KOPT-K1 (cell line): Measurements from ENCODE around the gene NPIPB2.

Experiments used
- H3K27ac ChIP-seq: fragments of 200-600 bp; sonication (generic); 2 replicates; pipeline ENCODE4 v1.5.1; 2016; ENCODE audit warnings: antibody characterized with exemption, mild to moderate bottlenecking, low read depth, low read length; ENCODE audit not compliant: poor library complexity, severe bottlenecking
- H3K36me3 ChIP-seq: fragments of 200-600 bp; sonication (generic); 2 replicates; pipeline ENCODE4 v1.5.1; 2017; ENCODE audit warnings: antibody characterized with exemption, mild to moderate bottlenecking, low read length, moderate library complexity; ENCODE audit not compliant: insufficient read depth
- H3K9me3 ChIP-seq: fragments of 200-600 bp; sonication (generic); 2 replicates; pipeline ENCODE4 v1.5.1; 2017; ENCODE audit warnings: antibody characterized with exemption, low read length, mild to moderate bottlenecking; ENCODE audit not compliant: insufficient read depth, poor library complexity, severe bottlenecking

NPIPB2 gene

GRCh38 chr16:11892761-11893160, 49.1 kb downstream of the NPIPB2 start:
- H3K9me3 ChIP-seq, result no peaks in the 10 kb centered on the region
- peaks cover 89% of the 10 kb centered on the region for H3K36me3 ChIP-seq
- no peak overlapping the region for H3K27ac ChIP-seq

GRCh38 chr16:11890231-11890965, 51.4 kb downstream of the NPIPB2 start:
- H3K27ac ChIP-seq, result no peak overlapping the region
- H3K9me3 ChIP-seq, result no peaks in the 10 kb centered on the region
- H3K36me3 ChIP-seq, result peaks cover 91% of the 10 kb centered on the region

GRCh38 chr16:11886881-11887280, 55.0 kb downstream of the NPIPB2 start:
- Histone ChIP-seq H3K9me3 (no peaks in the 10 kb centered on the region), H3K27ac (no peak overlapping the region), H3K36me3 (peaks cover 97% of the 10 kb centered on the region)

GRCh38 chr16:11884035-11884434, 57.8 kb downstream of the NPIPB2 start:
- H3K9me3 ChIP-seq, result no peaks in the 10 kb centered on the region
- H3K27ac ChIP-seq, result no peak overlapping the region
- peaks cover 98% of the 10 kb centered on the region for H3K36me3 ChIP-seq

- Histone ChIP-seq H3K36me3 (peaks cover 99% of the 10 kb centered on the region), H3K27ac (no peak overlapping the region), H3K9me3 (no peaks in the 10 kb centered on the region)
Measured at GRCh38 chr16:11880007-11880406, 61.8 kb downstream of the NPIPB2 start.

- Histone ChIP-seq H3K9me3 (no peaks in the 10 kb centered on the region), H3K27ac (no peak overlapping the region), H3K36me3 (peaks cover 99% of the 10 kb centered on the region)
Measured at GRCh38 chr16:11877374-11877773, 64.5 kb downstream of the NPIPB2 start.
